Neural cell (in vitro differentiated cells): ENCODE data around the gene HAL.

ENCODE experiments used
- CTCF ChIP-seq: fragments of 450-650 bp; IDR thresholded peaks from 2 replicates; pipeline ENCODE4 v1.5.1; 2014; ENCODE audit warnings: antibody characterized with exemption, mild to moderate bottlenecking, moderate library complexity; ENCODE audit not compliant: poor library complexity, severe bottlenecking
- EZH2 ChIP-seq: fragments of 200-600, 300-800 bp; shearing (Covaris generic), sonication (generic); IDR thresholded peaks from 2 replicates; pipeline ENCODE4 v1.6.1; 2014; ENCODE audit warnings: antibody characterized with exemption, low read length, borderline replicate concordance, mild to moderate bottlenecking; ENCODE audit not compliant: insufficient read depth, poor library complexity, severe bottlenecking

- no peak for TF ChIP-seq EZH2
- no peak for TF ChIP-seq CTCF
Measured at GRCh38 chr12:96026331-96026730, 30.2 kb upstream of the HAL start.
